GM12878 (cell line): ENCODE measurements around the gene TNFRSF8.

Experiments used
- BACH1 ChIP-seq: fragments of 450-650 bp; IDR thresholded peaks from 2 replicates; pipeline ENCODE4 v1.6.1; 2017; ENCODE audit warnings: mild to moderate bottlenecking, borderline replicate concordance
- KDM1A ChIP-seq: fragments of 200-600 bp; sonication (generic); IDR thresholded peaks from 2 replicates; pipeline ENCODE4 v1.6.1; 2016; ENCODE audit warnings: borderline replicate concordance

DNA sequence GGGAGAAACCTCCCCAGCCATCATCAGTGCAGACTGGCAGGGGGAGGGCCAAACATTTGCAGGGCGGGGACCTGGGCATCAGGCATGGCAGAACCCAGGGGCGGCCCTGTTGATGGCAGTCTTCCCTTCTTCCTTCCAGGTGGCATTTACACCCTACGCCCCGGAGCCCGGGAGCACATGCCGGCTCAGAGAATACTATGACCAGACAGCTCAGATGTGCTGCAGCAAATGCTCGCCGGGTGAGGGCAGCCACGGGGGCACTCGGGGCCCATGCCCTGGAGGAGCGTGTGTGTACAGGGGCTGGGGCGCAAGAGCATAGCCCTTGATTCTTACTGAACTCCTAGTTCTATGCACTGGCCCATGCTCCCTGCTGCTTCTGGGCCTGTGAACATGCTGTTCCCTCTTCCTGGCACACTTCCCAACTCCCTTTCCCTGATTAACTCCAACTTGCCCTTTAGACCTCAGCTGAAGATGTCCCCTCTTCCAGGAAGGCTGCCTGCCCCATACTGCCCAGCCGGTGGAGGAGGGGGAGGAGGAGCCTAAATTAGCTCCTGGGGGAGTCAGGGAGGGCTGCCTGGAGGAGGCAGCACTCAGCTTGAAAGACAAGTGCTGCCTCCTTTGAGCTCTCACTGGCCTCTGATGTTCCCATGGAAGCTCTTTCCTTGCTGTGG is 125.7 kb downstream of the TNFRSF8 start:
- TF ChIP-seq KDM1A (no peak), BACH1 (no peak)
